HG02759 (cell line): ENCODE data around the gene ITPA.

Source experiments
- ATAC-seq: cut with Tn5 transposase; IDR thresholded peaks from one replicate; pipeline ENCODE4 v1.9.1; 2021; ENCODE audit warnings: mild to moderate bottlenecking, moderate library complexity; ENCODE audit not compliant: unreplicated experiment

ITPA gene

DNA sequence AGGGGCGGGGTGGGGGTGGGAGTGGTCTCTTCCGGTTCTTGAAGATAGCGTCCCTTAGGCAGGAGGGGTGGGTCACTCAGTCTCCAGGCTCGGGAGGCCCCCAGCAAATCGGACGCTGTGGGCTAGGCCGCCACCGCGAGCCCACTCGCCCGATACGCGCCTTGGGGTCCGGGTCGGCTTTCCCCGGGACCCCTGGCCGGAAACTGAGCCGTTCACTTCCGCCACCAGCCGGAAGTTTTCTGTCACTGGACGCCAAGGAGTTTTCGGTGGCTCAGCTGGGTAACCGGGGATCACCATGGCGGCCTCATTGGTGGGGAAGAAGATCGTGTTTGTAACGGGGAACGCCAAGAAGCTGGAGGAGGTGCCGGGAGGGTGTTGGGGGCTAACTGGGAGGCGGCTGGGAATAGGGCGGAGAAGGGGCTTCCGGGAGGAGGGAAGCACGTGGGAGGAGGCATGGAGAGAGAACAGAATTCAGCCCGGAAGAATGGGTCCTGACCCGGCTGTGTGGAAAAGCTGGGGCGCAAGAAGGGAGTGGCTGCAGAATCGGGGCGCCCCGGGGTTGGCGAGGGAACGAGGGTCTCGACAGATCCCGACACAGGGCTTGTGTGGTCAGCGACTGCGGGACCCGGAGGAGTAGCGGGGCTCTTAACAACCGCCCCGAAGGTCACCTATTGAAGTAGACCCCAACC, at the start of gene ITPA:
TSS of gene ITPA (plus strand) at position 242 of the 689 bp plus-strand sequence. CDS start at position 296, 54 bp downstream.
- peak; percentile 57 for ATAC-seq

DNA sequence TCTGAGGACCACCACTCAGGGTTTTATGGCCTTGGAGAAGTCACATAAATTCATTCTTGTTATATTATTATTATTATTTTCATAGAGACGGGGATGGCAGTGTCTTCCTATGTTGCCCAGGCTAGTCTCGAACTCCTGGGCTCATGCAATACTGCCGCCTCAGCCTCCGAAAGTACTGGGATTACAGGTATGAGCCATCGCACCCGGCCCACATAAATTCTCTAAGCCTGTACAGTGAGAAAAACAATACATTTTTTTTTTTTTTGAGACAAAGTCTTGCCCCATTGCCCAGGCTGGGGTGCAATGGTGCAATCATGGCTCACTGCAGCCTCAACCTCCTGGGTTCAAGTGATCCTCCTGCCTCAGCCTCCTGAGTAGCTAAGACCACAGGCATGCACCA, 48.9 kb upstream of the ITPA start:
- ATAC-seq: no peak

DNA sequence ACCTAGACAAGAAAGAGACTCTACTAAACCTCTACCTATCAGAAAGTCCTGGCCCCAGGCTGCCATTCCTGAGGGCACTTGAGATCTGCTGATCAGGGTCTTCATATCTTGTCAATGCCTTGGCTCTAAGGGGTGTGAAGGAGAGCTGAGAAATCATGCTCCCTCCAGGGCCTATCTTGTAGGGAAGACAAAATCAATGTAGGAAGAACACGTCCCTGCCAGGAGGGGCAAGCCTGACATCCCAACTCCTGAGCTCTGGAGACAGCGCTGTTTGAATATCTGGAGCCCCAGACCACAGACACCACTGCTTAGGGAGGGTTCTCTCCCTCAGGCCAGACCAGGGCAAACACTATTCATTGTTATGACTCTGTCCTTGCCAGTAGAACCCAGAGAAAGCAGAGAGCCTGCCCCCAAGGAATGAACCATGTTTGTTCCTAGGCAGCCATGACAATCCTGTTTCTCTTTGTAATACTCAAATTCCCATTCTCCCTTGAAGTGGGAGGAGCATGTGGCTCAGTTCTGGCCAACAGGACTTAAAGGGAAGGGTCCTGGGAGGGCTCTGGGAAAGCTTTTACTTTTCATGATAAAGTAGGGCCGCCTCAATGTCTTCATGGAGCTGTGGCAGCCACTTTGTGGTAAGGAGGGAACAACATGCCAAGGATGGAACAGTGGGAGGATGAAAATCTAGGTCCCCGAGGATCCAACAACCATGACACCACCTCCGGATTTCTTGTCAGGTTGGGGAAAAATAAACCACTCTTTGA, 47.8 kb upstream of the ITPA start:
- no peak for ATAC-seq

DNA sequence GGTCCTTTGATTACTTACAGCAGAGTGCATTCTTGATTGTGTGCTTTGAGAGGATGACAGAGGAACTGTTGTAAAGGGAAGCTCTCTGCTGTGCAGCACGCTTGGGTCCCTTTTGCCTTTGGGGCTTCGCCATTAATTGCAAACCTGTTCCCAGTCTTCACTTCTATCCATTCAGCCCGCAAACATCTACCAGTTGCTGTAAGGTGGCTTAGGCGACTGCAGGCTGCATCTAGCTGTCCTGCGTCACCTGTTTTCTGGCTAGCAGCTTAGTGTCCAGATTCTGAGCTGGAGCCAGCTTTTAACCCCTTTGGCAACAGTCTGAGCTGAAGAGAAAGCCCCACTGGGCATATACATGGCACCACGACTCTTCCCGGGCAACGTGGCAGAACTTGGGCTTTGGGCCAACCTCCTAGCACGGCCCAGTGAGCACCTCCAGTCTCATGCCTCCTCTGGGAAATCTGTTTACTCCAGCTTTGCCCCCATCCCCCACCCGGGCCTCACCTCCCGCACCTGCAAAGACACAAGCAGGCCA, 47.2 kb upstream of the ITPA start:
- no peak for ATAC-seq

DNA sequence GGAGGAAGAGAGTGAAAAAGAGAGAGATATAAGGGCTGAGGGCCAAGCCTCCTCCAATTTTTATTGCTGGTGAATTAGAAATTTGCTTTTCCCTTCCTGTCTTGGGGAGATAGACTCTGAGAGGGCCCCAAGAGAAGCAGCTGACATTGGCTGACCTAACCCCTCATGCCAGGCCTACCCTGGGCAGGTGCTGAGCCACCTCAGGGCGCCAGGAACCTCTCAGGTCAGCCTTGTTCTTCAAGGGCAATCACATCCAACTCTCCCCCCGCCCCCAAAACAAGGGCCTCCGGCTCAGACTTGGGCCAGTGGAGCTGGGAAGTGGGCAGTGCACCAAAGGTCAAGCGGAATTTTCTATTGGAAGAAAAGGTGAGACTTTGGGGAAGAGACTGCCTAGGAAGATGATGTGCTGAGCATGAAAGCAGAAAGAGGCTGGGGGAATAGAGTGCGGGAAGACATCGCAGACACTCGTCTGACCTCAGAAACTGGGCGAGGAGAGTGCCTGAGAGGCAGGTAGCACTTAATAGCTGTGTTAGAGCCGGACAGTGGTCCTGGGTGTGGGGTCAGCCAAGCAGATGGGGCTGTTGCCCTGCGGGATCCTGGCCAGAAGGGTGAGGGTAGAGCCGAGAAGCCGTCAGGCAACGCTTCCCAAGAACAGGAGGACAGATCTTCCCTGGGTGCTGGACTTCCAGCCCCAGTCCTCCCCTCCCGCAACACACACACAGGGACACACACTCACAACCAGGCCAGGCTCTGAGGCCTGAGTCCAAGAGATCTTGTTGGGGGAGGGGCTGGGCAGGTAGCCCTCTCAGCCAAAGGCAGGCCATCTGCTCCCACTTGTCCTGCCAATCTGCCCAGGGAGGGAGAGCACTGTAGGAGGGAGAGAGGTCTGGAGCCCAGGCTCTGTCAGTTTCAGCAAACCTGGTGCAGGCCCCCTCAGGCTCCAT, 45.9 kb upstream of the ITPA start:
- ATAC-seq: no peak

DNA sequence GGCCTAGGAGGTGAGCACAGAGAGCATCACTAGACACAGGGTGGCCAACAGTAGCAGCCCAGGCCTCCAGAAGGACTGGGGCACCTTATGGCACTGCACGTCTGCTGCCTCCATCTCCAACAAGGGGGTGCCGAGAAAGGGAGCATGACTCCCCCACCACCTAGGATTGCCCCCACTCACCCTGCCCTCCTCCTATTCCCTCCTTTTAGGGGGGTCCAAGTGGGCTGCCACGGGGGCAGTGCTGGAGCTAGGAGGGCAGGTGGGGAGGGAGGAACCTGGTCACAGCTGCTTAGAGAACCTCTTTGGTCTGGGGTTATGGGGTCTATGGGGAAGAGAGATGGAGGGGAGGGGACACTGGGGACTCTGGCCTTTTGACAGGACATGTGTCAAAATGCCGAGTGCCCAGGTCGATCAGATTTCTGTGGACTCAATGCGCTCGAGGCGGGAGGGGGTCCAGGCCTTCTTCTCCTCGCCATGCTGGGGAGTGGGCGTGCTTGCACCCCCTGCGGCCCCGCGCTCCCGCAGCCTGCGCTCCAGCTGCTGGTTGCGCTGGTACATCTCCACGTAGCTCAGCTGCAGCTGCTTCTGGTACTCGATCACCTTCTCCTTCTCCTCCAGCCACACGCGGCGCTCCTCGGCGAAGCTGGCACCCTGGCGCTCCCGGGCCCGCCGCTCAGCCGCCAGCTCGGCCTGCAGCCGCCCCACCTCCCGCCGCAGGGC, 45.1 kb upstream of the ITPA start:
- ATAC-seq: no peak

DNA sequence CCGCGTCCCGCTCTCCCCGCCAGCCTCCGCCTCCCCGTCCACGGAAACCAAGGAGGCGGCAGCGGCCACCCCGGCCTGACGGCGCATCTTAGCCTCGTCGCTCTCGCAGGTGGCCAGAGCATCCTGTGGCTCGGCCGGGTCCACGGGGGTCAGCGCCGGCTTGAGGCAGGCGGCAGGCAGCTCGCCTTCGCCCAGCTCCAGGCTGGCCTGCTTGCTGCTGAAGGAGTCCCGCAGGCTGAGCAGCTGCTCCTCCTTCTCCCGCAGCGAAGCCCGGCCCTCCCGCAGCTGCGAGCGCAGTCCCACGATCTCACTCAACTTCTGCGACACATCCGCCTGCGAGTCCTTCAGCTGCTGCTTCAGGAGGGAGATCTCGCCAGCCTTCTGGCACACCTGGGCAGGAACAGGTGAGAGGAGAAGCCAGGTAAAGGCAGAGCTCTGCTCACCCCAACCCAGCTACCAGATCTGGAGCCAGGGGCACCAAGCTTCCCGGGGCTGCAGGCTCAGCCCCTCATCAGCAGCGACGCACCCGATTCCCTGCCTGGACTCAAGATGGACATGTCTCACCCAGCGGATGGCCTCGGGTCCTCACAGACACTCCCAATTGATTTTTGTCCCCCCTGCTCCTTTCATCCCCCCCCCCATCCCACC, 44.4 kb upstream of the ITPA start:
- no peak for ATAC-seq

DNA sequence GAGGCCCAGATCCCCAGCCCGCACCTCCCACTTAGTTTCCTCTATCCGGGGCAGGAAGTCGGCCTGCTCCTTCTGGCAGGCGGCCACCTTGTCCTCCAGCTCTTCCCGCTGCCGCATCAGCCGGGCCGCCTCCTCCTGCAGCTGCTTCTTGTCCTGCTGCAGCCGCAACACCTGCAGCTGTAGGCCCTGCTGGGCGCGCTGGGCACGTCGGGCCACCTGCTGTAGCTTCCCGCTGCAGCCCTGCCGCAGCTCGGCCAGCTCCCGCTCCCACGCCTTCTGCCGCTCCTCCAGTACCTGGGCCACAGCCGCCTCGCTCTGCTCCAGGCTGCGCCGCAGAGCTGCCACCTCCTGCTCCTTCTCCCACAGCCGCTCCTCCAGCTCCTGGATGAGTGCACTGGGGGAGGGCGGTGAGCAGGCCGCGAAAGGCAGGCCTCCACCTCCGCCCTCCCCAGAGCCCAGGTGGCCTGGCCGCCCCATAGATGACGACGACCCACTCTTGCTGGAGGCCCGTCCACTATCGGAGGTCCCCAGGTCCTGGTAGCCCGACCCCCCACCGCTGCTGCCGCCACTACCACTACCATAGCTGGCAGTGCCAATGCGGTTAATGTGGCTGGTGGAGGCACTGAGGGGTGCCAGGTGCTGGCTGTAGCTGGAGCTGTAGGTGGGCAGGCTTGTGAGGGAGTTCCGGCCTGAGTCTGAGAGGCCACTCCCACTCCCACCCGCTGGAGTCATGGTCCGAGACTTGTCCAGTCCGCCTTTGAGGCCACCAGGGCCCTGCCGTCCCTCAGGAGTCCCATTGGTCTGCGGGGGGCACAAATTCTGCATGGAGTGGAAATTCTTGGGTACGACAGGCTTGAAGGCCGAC, 43.6 kb upstream of the ITPA start:
- no peak for ATAC-seq

DNA sequence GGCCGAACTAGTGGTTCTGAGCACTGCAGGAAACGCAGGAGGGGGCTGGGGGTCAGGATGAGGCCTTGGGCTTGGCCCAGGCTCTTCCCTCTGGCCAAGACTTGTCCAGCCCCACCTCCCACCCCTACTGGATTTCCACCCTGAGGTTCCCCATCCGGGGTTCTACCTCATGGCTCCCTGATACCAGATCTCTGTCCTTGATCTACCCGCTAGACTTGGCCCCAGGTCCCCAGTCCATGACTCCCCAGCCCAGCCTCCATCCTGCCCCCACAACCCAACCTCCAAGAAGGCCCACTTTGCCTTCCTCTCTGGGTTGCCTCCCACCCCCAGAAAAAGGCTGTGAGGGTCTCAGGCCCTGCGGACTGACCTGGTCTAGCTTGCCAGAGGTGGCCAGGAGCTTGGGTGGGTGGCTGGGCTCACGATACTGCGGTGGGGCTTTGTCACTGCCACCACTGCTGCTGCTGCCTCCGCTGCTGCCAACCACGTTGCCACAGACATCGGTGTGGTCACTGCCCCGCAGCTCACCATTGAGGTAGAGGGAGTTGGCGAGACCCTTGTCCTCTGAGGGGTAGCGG, 42.9 kb upstream of the ITPA start:
- no peak for ATAC-seq

DNA sequence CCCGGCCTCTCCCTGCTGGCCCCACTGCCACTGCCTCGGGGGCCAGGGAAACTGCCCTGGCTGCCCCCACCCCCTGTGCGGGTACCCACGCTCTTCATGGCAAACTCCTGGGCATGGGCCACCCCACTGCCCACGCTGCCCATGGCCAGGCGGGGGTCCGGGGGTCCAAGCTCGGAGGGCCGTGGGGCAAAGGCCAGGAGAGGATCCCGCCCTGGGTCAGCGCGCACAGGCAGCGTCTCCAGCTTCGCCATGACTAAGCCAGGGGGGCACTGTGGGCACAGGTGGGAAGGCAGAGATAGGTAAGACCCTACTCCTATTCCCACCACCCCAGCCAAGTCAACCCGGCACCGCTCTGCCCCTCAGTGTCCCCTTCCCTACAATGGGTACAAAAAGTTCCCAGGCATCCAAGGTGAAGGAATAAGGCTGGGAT, 42.4 kb upstream of the ITPA start:
- ATAC-seq: no peak

DNA sequence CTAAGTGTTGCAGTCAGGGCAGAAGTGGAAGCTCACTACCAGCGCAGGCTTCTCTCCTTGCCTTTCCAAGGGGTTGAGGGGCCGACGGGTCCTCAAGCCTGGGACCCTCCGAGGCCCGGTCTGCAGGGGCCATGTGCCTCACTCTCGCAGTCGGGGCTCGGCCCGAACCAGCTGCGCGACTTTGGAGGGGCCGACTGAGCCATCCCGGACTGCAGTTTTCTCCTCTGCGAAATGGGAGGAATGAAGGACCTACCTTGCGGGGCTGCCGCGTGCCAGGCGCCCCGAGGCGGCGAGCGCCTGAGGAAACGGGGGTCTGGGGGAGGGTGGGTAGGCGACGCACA, 41.6 kb upstream of the ITPA start:
- no peak for ATAC-seq

DNA sequence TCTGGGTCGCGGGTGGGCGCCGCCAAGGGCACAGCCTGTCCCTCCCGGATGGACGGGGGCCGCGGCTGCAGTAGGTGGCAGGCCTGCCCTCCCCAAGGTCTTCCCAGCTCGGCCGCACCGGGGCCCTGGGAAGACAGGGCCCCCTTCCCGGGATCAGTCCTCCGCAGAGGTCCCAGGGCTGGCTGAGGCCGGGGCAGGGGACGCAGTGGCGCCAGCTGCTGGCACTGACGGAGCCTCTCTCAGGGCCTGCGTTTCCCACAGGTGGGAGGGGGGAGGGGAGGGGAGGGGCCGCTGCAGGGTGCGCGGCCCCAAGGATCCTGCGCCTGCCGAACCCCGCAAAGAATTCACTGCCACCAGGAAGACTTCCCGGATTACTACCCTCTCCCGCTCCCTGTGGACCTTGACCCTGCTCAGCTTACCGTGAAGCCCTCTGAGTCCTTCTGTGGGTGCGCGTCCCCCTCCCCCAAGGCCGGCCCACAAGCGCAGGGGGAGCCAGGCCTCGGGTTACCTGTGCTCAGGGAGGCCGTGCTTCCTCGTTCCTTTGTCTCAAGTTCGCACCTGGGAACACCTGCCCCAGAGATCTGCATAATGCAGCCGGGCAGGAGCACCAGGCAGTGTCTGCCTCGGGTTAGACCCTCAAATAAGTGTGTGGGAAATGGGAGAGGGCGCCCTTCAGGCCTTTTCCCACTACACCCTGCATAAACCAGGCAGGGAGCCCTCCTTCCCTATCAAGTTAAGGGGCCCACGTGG, 41.0 kb upstream of the ITPA start:
- ATAC-seq: no peak

DNA sequence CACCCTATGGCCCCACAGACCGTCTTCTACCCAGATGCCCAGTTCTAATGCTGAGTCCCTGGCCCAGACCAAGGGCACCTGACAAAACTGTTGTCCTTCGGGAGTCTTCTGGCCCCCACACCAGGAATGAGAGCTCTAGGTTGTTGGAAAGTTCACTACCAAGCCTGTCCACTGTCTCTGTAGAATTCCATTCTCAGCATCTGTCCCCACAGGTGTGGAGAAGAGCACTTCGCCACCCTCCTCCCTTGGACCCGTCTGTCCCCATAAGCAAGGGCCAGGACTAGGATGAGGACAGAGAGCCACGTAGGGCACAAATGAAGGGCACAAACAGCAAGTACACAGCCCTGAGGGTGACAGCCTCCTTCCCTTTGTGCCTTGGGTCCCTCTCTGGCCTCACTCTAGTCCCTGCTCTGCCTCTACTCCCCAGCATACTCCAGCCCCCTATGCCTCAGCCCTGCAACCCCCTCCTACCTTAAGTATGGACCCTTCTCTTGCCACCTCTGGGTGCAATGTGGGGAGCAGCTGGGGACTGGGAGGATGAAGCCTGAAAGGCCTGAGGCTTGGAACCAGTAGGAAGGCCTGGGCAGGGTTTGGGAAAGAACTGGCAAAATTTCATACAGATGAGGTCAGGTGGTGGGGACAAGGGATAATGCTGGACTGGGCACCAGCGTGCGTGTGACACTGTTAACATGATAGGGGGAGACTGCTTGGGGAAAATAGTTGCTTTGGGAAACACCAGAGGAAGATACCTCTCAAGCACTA, 40.3 kb upstream of the ITPA start:
- ATAC-seq: no peak

DNA sequence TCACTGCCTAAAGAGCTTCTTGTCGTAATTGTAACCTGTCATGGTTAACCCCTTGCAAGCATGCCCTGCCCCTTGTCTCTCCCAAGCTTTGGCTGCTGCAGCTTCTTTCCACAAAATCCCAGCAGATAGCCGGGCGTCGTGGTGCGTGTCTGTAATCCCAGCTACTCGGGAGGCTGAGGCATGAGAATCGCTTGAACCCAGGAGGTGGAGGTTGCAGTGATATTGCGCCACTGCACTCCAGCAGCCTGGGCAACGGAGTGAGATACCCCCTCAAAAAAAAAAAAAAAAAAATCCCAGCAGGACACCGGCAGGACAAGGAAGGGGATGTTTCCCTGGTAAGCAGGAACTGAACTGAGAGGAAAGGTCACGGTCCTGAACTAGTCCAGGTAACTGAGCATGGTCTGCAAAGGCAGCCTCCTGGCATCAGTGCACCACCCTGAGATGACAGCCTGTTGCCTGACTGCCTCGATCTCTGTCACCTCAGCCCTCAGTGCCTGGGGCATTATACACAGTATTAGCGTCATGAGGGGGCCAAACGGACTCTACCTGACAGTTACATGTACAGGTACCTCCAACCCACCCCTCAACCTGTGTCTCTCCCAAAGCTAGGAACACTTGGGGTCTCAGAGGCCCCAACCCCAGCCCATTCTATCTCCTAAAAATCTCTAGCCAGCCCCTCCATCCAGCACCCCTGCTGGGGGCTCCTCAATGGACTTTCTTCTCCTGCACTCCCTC, 37.7 kb upstream of the ITPA start:
- no peak for ATAC-seq

DNA sequence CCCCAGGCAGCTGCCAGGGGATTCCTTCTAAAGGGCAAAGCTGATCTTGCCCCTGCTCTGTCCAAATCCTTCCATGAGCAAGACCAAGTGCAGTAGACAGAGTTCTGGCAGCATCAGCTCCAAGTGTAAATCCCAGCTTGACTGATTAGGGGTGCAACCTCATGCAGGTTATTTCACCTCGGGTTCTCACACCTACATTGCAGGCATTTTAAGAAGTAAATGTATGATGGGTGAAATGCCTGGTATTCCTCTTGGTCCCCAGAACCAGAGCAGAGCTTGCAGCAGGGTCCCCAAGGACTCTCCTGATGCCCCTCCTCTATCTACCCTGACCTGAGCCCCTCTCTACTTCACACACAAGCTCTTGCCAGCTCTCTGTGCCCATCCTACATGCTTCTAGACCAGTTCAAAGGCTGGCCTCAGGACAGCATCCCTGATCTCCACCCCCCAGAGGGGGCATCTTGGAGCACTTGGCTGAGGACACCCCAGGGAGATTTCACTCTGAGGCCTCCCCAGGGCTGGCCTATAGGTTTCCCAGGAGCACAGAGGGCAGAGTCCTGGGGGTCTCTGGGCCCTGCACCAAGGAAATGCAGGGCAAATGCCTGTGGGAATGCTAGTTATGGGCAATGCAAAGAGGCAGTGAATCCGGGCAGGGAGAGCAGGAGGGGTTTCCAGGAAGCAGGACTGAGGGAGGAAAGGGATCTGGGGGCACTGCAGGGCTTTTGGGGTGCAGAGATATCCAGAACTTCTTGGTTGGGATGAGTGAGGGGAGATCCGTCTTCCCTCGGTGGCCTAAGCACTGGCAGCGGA, 37.0 kb upstream of the ITPA start:
- no peak for ATAC-seq
